Endothelial cell of umbilical vein (primary cell): Measurements from ENCODE around the gene GNB1L.

Experiments used
- EZH2 ChIP-seq: IDR thresholded peaks from 2 replicates; pipeline ENCODE4 v1.6.1; 2012; ENCODE audit warnings: borderline replicate concordance, low read depth, mild to moderate bottlenecking, moderate library complexity, low read length, inconsistent platforms; ENCODE audit not compliant: severe bottlenecking
- GATA2 ChIP-seq: IDR thresholded peaks from 2 replicates; pipeline ENCODE4 v1.7.0; 2011; ENCODE audit warnings: low read depth, mild to moderate bottlenecking, moderate library complexity, mixed read lengths, low read length; ENCODE audit not compliant: insufficient read length, insufficient read depth
- JUN ChIP-seq: IDR thresholded peaks from 2 replicates; pipeline ENCODE4 v1.6.1; 2011; ENCODE audit warnings: borderline replicate concordance, low read depth; ENCODE audit not compliant: insufficient read length, insufficient read depth
- MAX ChIP-seq: IDR thresholded peaks from 2 replicates; pipeline ENCODE4 v1.6.1; 2011; ENCODE audit not compliant: insufficient read depth, insufficient read length
- MYC ChIP-seq: IDR thresholded peaks from one replicate; pipeline ENCODE4 v1.6.1; 2011; ENCODE audit warnings: mild to moderate bottlenecking, low read depth, low read length
- POLR2A ChIP-seq: IDR thresholded peaks from 2 replicates; pipeline ENCODE4 v1.6.1; 2012; ENCODE audit warnings: low read depth, mild to moderate bottlenecking, control low read depth, low read length
- POLR2AphosphoS5 ChIP-seq: IDR thresholded peaks from 2 replicates; pipeline ENCODE4 v1.6.1; 2012; ENCODE audit warnings: low read depth, mild to moderate bottlenecking, control low read depth, low read length, moderate library complexity; ENCODE audit not compliant: insufficient read depth
- TF ChIP-seq, protein P1 (sequence below), 2 donors: IDR thresholded peaks; 1 replicate in 1 of 2; 2 replicates in 1 of 2; pipeline ENCODE4 v1.5.1; 2011; ENCODE audit warnings: low read length in 2 of 2, mild to moderate bottlenecking in 2 of 2, moderate library complexity in 2 of 2, control low read depth in 1 of 2, inconsistent platforms in 1 of 2, low read depth in 1 of 2; ENCODE audit not compliant: insufficient read depth in 1 of 2; ENCODE audit errors: extremely low read depth in 1 of 2

GRCh38 chr22:19798891-19799293 lies 55.8 kb downstream of the GNB1L start:
- TF ChIP-seq, protein P1, sequence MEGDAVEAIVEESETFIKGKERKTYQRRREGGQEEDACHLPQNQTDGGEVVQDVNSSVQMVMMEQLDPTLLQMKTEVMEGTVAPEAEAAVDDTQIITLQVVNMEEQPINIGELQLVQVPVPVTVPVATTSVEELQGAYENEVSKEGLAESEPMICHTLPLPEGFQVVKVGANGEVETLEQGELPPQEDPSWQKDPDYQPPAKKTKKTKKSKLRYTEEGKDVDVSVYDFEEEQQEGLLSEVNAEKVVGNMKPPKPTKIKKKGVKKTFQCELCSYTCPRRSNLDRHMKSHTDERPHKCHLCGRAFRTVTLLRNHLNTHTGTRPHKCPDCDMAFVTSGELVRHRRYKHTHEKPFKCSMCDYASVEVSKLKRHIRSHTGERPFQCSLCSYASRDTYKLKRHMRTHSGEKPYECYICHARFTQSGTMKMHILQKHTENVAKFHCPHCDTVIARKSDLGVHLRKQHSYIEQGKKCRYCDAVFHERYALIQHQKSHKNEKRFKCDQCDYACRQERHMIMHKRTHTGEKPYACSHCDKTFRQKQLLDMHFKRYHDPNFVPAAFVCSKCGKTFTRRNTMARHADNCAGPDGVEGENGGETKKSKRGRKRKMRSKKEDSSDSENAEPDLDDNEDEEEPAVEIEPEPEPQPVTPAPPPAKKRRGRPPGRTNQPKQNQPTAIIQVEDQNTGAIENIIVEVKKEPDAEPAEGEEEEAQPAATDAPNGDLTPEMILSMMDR (IDR thresholded peaks at IDR 0.05; ENCODE audit: extremely low read depth in 1 of 2, insufficient read depth in 1 of 2, low read depth in 1 of 2, low read length in 2 of 2): no peak
- TF ChIP-seq POLR2A (no peak), GATA2 (no peak), JUN (no peak), POLR2AphosphoS5 (no peak), EZH2 (no peak), MYC (no peak), MAX (no peak)
